Measurements from ENCODE around the gene S100A6. TPM values are rescaled to one million over a fixed set of nuclear protein-coding genes. Genes with fewer than 3 reads are reported as not detected.
A peak's percentile ranks its signal among the peaks of the same experiment; 100 is the strongest.

S100A6 gene
- total RNA-seq, 1 donor from 2014 or later = 418 TPM

GRCh38 chr1:153548722-153549688 lies 13.2 kb upstream of the S100A6 start, which contains the start of gene S100A3:
TSS of gene S100A3 (minus strand) at chr1:153549258. CDS start at chr1:153548485, 773 bp downstream.
- intact Hi-C loops (cut with DNase I) = no loop called here
- peak; percentile 85 for DNase-seq (ENCODE audit: low spot score)

GRCh38 chr1:153547560-153548551 lies 12.1 kb upstream of the S100A6 start:
- intact Hi-C loops (cut with DNase I) = no loop called here
- DNase-seq (ENCODE audit: low spot score) = no peak

- DNase-seq (ENCODE audit: low spot score) = no peak
- intact Hi-C loops (cut with DNase I) = no loop called here
Measured at GRCh38 chr1:153546796-153547559, 11.2 kb upstream of the S100A6 start.

- DNase-seq (ENCODE audit: low spot score) = no peak
- intact Hi-C loops (cut with DNase I) = no loop called here
Measured at GRCh38 chr1:153546371-153546770, 10.6 kb upstream of the S100A6 start.

- intact Hi-C loops (cut with DNase I) = no loop called here
- peak; percentile 98 for DNase-seq (ENCODE audit: low spot score)
Measured at GRCh38 chr1:153545067-153546055, 9.6 kb upstream of the S100A6 start, which contains the start of gene S100A4. TSS of gene S100A4 (minus strand) at chr1:153545806. CDS start at chr1:153544794, 1,012 bp downstream.

GRCh38 chr1:153544453-153545066 lies 8.8 kb upstream of the S100A6 start:
- intact Hi-C loops (cut with DNase I) = no loop called here

GRCh38 chr1:153543736-153544135 lies 7.9 kb upstream of the S100A6 start:
- intact Hi-C loops (cut with DNase I) = no loop called here
- no peak for DNase-seq (ENCODE audit: low spot score)

More at GRCh38 chr1:153544453-153545066, 8.8 kb upstream of the S100A6 start:
- DNase-seq (ENCODE audit: low spot score) = no peak

- intact Hi-C loops (cut with DNase I) = no loop called here
Measured at GRCh38 chr1:153542956-153543711, 7.3 kb upstream of the S100A6 start.

GRCh38 chr1:153541641-153542590 lies 6.1 kb upstream of the S100A6 start:
- intact Hi-C loops (cut with DNase I) = no loop called here
- no peak for DNase-seq (ENCODE audit: low spot score)

More at GRCh38 chr1:153542956-153543711, 7.3 kb upstream of the S100A6 start:
- no peak for DNase-seq (ENCODE audit: low spot score)

GRCh38 chr1:153540394-153541361 lies 4.9 kb upstream of the S100A6 start, which contains the start of gene S100A5:
TSS of gene S100A5 (minus strand) at chr1:153540934. CDS start at chr1:153540191, 743 bp downstream.
- DNase-seq (ENCODE audit: low spot score) = no peak
- intact Hi-C loops (cut with DNase I) = no loop called here

GRCh38 chr1:153539395-153540093 lies 3.8 kb upstream of the S100A6 start:
- intact Hi-C loops (cut with DNase I) = no loop called here

GRCh38 chr1:153538315-153538821 lies 2.6 kb upstream of the S100A6 start:
- intact Hi-C loops (cut with DNase I) = no loop called here
- no peak for DNase-seq (ENCODE audit: low spot score)

More at GRCh38 chr1:153539395-153540093, 3.8 kb upstream of the S100A6 start:
- no peak for DNase-seq (ENCODE audit: low spot score)

GRCh38 chr1:153537376-153537730 lies 1.6 kb upstream of the S100A6 start:
- peak; percentile 46 for DNase-seq (ENCODE audit: low spot score)
- intact Hi-C loops (cut with DNase I) = no loop called here
